GM23248 (cell line): ENCODE measurements around the gene MNT.

Experiments
- EZH2 ChIP-seq: fragments of 200-600 bp; sonication (generic); IDR thresholded peaks from 2 replicates; pipeline ENCODE4 v1.6.1; 2018; ENCODE audit warnings: antibody characterized with exemption, mild to moderate bottlenecking; ENCODE audit not compliant: insufficient read depth, poor library complexity, severe bottlenecking
- EZH2phosphoT487 ChIP-seq: fragments of 200-600 bp; sonication (generic); IDR thresholded peaks from 2 replicates; pipeline ENCODE4 v1.6.1; 2018; ENCODE audit warnings: antibody characterized with exemption, moderate library complexity, mild to moderate bottlenecking, low read depth; ENCODE audit not compliant: insufficient read depth

- no peak for TF ChIP-seq EZH2
- TF ChIP-seq EZH2phosphoT487, result no peak
Measured at GRCh38 chr17:2400474-2400866, 390 bp downstream of the MNT start.
